SK-N-SH treated with all-trans-retinoic acid at 6 μM for 48 hours (cell line): ENCODE data around the gene CCND2.

Experiments
- ARNTL ChIP-seq: fragments of 450-650 bp; formaldehyde crosslinking; IDR thresholded peaks from 2 replicates; pipeline ENCODE4 v1.5.0; 2020; ENCODE audit warnings: low read depth, mild to moderate bottlenecking, moderate library complexity, borderline replicate concordance
- CSDC2 ChIP-seq: fragments of 250-450 bp; sonication (Bioruptor Pico); IDR thresholded peaks from 2 replicates; pipeline ENCODE4 v1.5.0; 2020; ENCODE audit warnings: mild to moderate bottlenecking, moderate library complexity
- ZFP30 ChIP-seq: fragments of 450-650 bp; formaldehyde crosslinking; IDR thresholded peaks from 2 replicates; pipeline ENCODE4 v1.5.0; 2022; ENCODE audit warnings: mild to moderate bottlenecking, moderate library complexity
- TF ChIP-seq, protein P1 (sequence below): fragments of 250-450 bp; sonication (Bioruptor Pico); IDR thresholded peaks from 2 replicates; pipeline ENCODE4 v1.5.1; 2020; ENCODE audit warnings: low read depth, mild to moderate bottlenecking, moderate library complexity
- TF ChIP-seq, protein P2 (sequence below): fragments of 250-450 bp; sonication (Bioruptor Pico); IDR thresholded peaks from 2 replicates; pipeline ENCODE4 v1.5.1; 2021; ENCODE audit warnings: mild to moderate bottlenecking, moderate library complexity
- TF ChIP-seq, protein P3 (sequence below): fragments of 250-450 bp; sonication (Bioruptor Pico); IDR thresholded peaks from 2 replicates; pipeline ENCODE4 v1.8.0; 2020; ENCODE audit warnings: mild to moderate bottlenecking, moderate library complexity, borderline replicate concordance
- TF ChIP-seq, protein P4 (sequence below): fragments of 250-450 bp; sonication (Bioruptor Pico); IDR thresholded peaks from 2 replicates; pipeline ENCODE4 v1.8.0; 2021; ENCODE audit warnings: low read depth, mild to moderate bottlenecking, moderate library complexity, borderline replicate concordance

DNA sequence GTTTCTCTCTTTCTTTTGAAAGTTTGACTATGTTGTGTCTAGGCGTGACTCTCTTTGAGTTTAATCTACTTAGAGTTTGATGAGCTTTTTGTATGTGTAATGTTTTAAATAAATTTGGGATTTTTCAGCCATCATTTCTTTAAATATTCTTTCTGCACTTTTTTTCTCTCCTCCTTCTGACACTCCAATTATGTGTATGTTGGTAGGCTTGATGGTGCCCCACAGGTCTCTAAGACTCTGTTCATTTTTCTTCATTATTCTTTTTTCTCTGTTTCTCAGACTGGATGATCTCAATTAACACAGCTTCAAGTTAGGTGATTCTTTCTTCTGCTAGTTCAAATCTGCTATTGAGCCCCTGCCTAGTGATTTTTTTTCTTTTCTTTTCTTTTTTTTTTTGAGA lies 14.5 kb upstream of the CCND2 start:
- no peak for TF ChIP-seq ZFP30 (CRISPR knock-in tag)
- TF ChIP-seq, protein P1, sequence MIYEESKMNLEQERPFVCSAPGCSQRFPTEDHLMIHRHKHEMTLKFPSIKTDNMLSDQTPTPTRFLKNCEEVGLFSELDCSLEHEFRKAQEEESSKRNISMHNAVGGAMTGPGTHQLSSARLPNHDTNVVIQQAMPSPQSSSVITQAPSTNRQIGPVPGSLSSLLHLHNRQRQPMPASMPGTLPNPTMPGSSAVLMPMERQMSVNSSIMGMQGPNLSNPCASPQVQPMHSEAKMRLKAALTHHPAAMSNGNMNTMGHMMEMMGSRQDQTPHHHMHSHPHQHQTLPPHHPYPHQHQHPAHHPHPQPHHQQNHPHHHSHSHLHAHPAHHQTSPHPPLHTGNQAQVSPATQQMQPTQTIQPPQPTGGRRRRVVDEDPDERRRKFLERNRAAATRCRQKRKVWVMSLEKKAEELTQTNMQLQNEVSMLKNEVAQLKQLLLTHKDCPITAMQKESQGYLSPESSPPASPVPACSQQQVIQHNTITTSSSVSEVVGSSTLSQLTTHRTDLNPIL (CRISPR knock-in tag): no peak
- TF ChIP-seq ARNTL (CRISPR knock-in tag): no peak
- TF ChIP-seq, protein P2, sequence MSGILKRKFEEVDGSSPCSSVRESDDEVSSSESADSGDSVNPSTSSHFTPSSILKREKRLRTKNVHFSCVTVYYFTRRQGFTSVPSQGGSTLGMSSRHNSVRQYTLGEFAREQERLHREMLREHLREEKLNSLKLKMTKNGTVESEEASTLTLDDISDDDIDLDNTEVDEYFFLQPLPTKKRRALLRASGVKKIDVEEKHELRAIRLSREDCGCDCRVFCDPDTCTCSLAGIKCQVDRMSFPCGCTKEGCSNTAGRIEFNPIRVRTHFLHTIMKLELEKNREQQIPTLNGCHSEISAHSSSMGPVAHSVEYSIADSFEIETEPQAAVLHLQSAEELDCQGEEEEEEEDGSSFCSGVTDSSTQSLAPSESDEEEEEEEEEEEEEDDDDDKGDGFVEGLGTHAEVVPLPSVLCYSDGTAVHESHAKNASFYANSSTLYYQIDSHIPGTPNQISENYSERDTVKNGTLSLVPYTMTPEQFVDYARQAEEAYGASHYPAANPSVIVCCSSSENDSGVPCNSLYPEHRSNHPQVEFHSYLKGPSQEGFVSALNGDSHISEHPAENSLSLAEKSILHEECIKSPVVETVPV (CRISPR knock-in tag): no peak
- no peak for TF ChIP-seq CSDC2 (CRISPR knock-in tag)
- TF ChIP-seq, protein P3, sequence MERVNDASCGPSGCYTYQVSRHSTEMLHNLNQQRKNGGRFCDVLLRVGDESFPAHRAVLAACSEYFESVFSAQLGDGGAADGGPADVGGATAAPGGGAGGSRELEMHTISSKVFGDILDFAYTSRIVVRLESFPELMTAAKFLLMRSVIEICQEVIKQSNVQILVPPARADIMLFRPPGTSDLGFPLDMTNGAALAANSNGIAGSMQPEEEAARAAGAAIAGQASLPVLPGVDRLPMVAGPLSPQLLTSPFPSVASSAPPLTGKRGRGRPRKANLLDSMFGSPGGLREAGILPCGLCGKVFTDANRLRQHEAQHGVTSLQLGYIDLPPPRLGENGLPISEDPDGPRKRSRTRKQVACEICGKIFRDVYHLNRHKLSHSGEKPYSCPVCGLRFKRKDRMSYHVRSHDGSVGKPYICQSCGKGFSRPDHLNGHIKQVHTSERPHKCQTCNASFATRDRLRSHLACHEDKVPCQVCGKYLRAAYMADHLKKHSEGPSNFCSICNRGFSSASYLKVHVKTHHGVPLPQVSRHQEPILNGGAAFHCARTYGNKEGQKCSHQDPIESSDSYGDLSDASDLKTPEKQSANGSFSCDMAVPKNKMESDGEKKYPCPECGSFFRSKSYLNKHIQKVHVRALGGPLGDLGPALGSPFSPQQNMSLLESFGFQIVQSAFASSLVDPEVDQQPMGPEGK (CRISPR knock-in tag): no peak
- TF ChIP-seq, protein P4, sequence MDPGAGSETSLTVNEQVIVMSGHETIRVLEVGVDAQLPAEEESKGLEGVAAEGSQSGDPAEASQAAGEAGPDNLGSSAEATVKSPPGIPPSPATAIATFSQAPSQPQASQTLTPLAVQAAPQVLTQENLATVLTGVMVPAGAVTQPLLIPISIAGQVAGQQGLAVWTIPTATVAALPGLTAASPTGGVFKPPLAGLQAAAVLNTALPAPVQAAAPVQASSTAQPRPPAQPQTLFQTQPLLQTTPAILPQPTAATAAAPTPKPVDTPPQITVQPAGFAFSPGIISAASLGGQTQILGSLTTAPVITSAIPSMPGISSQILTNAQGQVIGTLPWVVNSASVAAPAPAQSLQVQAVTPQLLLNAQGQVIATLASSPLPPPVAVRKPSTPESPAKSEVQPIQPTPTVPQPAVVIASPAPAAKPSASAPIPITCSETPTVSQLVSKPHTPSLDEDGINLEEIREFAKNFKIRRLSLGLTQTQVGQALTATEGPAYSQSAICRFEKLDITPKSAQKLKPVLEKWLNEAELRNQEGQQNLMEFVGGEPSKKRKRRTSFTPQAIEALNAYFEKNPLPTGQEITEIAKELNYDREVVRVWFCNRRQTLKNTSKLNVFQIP: no peak
